GM23338 (cell line): ENCODE data around the gene CLCN2.

Source experiments
- CREB1 ChIP-seq: fragments of 250-450 bp; sonication (Bioruptor Pico); IDR thresholded peaks from 2 replicates; pipeline ENCODE4 v1.5.0; 2020; ENCODE audit warnings: low read depth, mild to moderate bottlenecking, moderate library complexity
- ETS1 ChIP-seq: IDR thresholded peaks from 2 replicates; pipeline ENCODE4 v1.6.1; 2016; ENCODE audit warnings: antibody characterized with exemption
- EZH2 ChIP-seq: fragments of 200-600 bp; sonication (generic); IDR thresholded peaks from one replicate; pipeline ENCODE4 v1.8.0; 2017; ENCODE audit warnings: antibody characterized with exemption, mild to moderate bottlenecking, low read depth; ENCODE audit not compliant: unreplicated experiment
- EZH2phosphoT487 ChIP-seq: fragments of 200-600 bp; sonication (generic); IDR thresholded peaks from one replicate; pipeline ENCODE4 v1.8.1; 2018; ENCODE audit warnings: antibody characterized with exemption; ENCODE audit not compliant: unreplicated experiment
- JUNB ChIP-seq: IDR thresholded peaks from one replicate; pipeline ENCODE4 v1.6.1; 2016; ENCODE audit warnings: antibody characterized with exemption; ENCODE audit not compliant: unreplicated experiment
- NANOG ChIP-seq: IDR thresholded peaks from 2 replicates; pipeline ENCODE4 v1.6.1; 2016; ENCODE audit warnings: antibody characterized with exemption, borderline replicate concordance
- POLR2AphosphoS5 ChIP-seq: IDR thresholded peaks from 2 replicates; pipeline ENCODE4 v1.6.1; 2016; ENCODE audit warnings: antibody characterized with exemption, low read depth
- REST ChIP-seq: IDR thresholded peaks from one replicate; pipeline ENCODE4 v1.6.1; 2018; ENCODE audit warnings: antibody characterized with exemption; ENCODE audit not compliant: unreplicated experiment
- ZNF114 ChIP-seq: fragments of 250-450 bp; sonication (Bioruptor Pico); IDR thresholded peaks from 2 replicates; pipeline ENCODE4 v1.5.0; 2020; ENCODE audit warnings: mild to moderate bottlenecking, moderate library complexity
- ZNF331 ChIP-seq: fragments of 250-450 bp; sonication (Bioruptor Pico); IDR thresholded peaks from 2 replicates; pipeline ENCODE4 v1.5.0; 2020; ENCODE audit warnings: low read depth, mild to moderate bottlenecking, moderate library complexity
- ZNF462 ChIP-seq: fragments of 250-450 bp; sonication (Bioruptor Pico); IDR thresholded peaks from 2 replicates; pipeline ENCODE4 v1.5.0; 2020; ENCODE audit warnings: mild to moderate bottlenecking, moderate library complexity
- TF ChIP-seq, protein P1 (sequence below), 2 experiments: fragments of 200-600 bp in 1 of 2; sonication (generic) in 1 of 2; conservative IDR thresholded peaks; 2 replicates each; pipeline versions ENCODE4 v1.5.1 to v1.6.1; 2016 to 2017; ENCODE audit warnings: antibody characterized with exemption in 2 of 2, low read depth in 2 of 2, mild to moderate bottlenecking in 2 of 2, moderate library complexity in 1 of 2

DNA sequence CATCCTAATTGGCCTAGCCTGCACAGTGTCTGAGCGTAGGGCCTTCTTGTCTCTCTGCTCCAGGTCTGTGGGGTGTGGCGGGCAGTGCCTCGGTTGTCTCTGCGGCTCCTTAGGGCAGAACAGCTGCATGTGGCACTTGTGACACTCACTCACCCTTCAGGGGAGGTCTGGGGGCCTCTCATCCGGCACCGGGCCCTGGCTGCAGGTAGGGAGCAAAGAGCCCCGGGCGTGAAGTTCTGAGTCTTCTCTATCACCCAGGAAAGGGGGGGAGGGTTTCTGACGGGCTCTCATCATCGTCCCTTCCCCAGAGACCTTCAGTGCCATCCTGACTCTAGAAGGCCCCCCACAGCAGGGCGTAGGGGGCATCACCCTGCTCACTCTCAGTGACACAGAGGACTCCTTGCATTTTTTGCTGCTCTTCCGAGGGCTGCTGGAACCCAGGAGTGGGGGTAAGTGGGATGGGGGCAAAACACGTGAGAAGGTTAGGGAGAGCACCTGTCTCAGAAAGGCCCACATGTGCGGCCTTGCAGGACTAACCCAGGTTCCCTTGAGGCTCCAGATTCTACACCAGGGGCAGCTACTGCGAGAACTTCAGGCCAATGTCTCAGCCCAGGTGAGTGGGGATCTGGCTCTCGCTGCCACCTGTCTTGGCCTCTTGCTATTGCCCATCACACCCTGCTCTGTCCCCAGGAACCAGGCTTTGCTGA lies 21.1 kb upstream of the CLCN2 start:
- TF ChIP-seq, protein P1, sequence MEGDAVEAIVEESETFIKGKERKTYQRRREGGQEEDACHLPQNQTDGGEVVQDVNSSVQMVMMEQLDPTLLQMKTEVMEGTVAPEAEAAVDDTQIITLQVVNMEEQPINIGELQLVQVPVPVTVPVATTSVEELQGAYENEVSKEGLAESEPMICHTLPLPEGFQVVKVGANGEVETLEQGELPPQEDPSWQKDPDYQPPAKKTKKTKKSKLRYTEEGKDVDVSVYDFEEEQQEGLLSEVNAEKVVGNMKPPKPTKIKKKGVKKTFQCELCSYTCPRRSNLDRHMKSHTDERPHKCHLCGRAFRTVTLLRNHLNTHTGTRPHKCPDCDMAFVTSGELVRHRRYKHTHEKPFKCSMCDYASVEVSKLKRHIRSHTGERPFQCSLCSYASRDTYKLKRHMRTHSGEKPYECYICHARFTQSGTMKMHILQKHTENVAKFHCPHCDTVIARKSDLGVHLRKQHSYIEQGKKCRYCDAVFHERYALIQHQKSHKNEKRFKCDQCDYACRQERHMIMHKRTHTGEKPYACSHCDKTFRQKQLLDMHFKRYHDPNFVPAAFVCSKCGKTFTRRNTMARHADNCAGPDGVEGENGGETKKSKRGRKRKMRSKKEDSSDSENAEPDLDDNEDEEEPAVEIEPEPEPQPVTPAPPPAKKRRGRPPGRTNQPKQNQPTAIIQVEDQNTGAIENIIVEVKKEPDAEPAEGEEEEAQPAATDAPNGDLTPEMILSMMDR (conservative IDR thresholded peaks at IDR 0.05; ENCODE audit: low read depth in 2 of 2): no peak
- no peak for TF ChIP-seq ZNF331
- no peak for TF ChIP-seq REST
- TF ChIP-seq POLR2AphosphoS5: no peak
- no peak for TF ChIP-seq EZH2
- TF ChIP-seq EZH2phosphoT487: no peak
- TF ChIP-seq ETS1: no peak
- no peak for TF ChIP-seq ZNF462
- no peak for TF ChIP-seq JUNB
- no peak for TF ChIP-seq CREB1
- no peak for TF ChIP-seq NANOG
- no peak for TF ChIP-seq ZNF114 (CRISPR knock-in tag)
